ENCODE results near the gene ZNF652.

ZNF652 gene

GRCh38 chr17:49260011-49260816 lies 101.8 kb downstream of the ZNF652 start:
- peak; percentile 82 for DNase-seq

GRCh38 chr17:49259663-49260010 lies 102.4 kb downstream of the ZNF652 start:
- no peak for DNase-seq

- DNase-seq: peak; percentile 45
Measured at GRCh38 chr17:49258394-49258793, 103.7 kb downstream of the ZNF652 start.

- no peak for DNase-seq
Measured at GRCh38 chr17:49255125-49255524, 106.9 kb downstream of the ZNF652 start.

GRCh38 chr17:49254066-49254465 lies 108.0 kb downstream of the ZNF652 start:
- DNase-seq: no peak

GRCh38 chr17:49252148-49252695 lies 109.8 kb downstream of the ZNF652 start:
- DNase-seq: peak; percentile 87

- no peak for DNase-seq
Measured at GRCh38 chr17:49249890-49250522, 112.0 kb downstream of the ZNF652 start.

GRCh38 chr17:49249292-49249794 lies 112.7 kb downstream of the ZNF652 start:
- peak; percentile 99 for DNase-seq

GRCh38 chr17:49247944-49248343 lies 114.1 kb downstream of the ZNF652 start:
- DNase-seq: peak; percentile 81

GRCh38 chr17:49244839-49245238 lies 117.2 kb downstream of the ZNF652 start:
- no peak for DNase-seq

Data from hematopoietic multipotent progenitor cell treated with erythropoietin and hydrocortisone succinate and interleukin-3 and kit ligand, for 6 days (in vitro differentiated cells).